ENCODE results near the gene IGF1.

DNA sequence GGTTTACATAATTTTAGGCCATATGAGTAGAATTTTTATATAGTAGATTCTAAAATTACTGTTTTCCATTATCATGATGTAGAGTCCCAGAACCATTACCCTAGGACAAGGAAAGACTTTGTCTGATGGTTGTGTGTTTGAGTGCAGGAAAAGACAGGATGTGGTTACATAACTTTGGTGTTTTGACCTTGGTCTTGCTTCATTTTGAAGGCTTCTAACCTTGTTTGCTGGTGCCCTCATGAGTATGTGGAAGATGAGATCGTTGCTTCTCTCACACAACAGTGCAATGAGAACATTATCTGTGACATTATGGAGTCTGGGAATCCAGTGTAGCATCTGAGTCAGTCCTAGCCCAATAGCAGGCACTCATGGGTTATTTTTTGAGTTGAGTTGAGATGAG, 106.2 kb downstream of the IGF1 start:
- TF ChIP-seq, protein P1, sequence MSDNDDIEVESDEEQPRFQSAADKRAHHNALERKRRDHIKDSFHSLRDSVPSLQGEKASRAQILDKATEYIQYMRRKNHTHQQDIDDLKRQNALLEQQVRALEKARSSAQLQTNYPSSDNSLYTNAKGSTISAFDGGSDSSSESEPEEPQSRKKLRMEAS (IDR thresholded peaks at IDR 0.05) = no peak
- TF ChIP-seq YY1 (IDR thresholded peaks at IDR 0.05; ENCODE audit: low read depth) = no peak
- TF ChIP-seq TCF12 (IDR thresholded peaks at IDR 0.05; ENCODE audit: low read depth) = no peak

All from Ishikawa (cell line).